Measurements from ENCODE around the gene MROH2A.

The MROH2A gene

GRCh38 chr2:233760043-233760442, 18.1 kb upstream of the MROH2A start, which contains the start of gene UGT1A1:
TSS of gene UGT1A1 (plus strand) at chr2:233760270. CDS start at chr2:233760288, 18 bp downstream.
- no peak within 1 kb of the TSS for H3K4me3 ChIP-seq
- no peaks in the 10 kb centered on the region for H3K9me3 ChIP-seq (ENCODE audit: low read depth, low read length)
- no peak for DNase-seq (ENCODE audit: low read depth, low spot score)
- no peaks in the 10 kb centered on the region for H3K36me3 ChIP-seq (ENCODE audit: insufficient read depth, low read length)
- no peak within 1 kb of the TSS for H3K27ac ChIP-seq
- TF ChIP-seq EZH2 (IDR thresholded peaks at IDR 0.05) (no peak), FOXP2 (optimal IDR thresholded peaks at IDR 0.05; ENCODE audit: control extremely low read depth, extremely low read length, insufficient read depth) (no peak), POLR2AphosphoS5 (IDR thresholded peaks at IDR 0.05; ENCODE audit: borderline replicate concordance, low read depth, low read length) (no peak)
- H3K9ac ChIP-seq (ENCODE audit: insufficient read length), result no peak within 1 kb of the TSS

- Histone ChIP-seq H3K4me3 (no peak overlapping the region), H3K9me3 (ENCODE audit: low read depth, low read length) (no peaks in the 10 kb centered on the region), H3K9ac (ENCODE audit: insufficient read length) (no peak overlapping the region), H3K27ac (no peak overlapping the region), H3K36me3 (ENCODE audit: insufficient read depth, low read length) (no peaks in the 10 kb centered on the region)
- TF ChIP-seq EZH2 (IDR thresholded peaks at IDR 0.05), result no peak
- no peak for DNase-seq (ENCODE audit: low read depth, low spot score)
Observed at GRCh38 chr2:233761040-233761769, 16.9 kb upstream of the MROH2A start.

DNA sequence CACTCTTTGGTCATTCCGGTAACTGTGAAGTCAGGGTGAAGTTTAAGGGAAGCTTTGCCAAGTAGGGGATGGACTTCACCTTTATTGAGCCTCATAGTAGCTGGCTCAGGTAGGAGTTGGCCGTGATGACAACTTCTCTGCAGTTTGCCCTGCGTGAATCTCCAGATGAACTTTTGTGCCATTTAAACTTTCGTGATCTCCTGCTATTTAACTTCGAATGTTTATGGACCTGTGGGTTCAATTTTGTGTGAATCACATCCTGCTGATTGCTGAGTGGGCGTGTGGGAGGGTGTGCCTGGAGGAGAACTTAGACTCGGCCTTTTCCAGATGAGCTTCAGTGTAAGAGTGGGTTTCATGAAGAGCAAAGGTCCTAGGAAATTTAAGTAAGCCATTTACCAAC, 13.9 kb upstream of the MROH2A start:
- Histone ChIP-seq H3K9me3 (ENCODE audit: low read depth, low read length) (no peaks in the 10 kb centered on the region), H3K36me3 (ENCODE audit: insufficient read depth, low read length) (no peaks in the 10 kb centered on the region), H3K9ac (ENCODE audit: insufficient read length) (no peak overlapping the region), H3K4me3 (no peak overlapping the region), H3K27ac (no peak overlapping the region)
- TF ChIP-seq EZH2 (IDR thresholded peaks at IDR 0.05), result no peak
- TF ChIP-seq FOXP2 (optimal IDR thresholded peaks at IDR 0.05; ENCODE audit: control extremely low read depth, extremely low read length, insufficient read depth), result no peak
- TF ChIP-seq POLR2AphosphoS5 (IDR thresholded peaks at IDR 0.05; ENCODE audit: borderline replicate concordance, low read depth, low read length), result no peak
- no peak for DNase-seq (ENCODE audit: low read depth, low spot score)

GRCh38 chr2:233764761-233765160, 13.4 kb upstream of the MROH2A start:
- TF ChIP-seq EZH2 (IDR thresholded peaks at IDR 0.05) (no peak), POLR2AphosphoS5 (IDR thresholded peaks at IDR 0.05; ENCODE audit: borderline replicate concordance, low read depth, low read length) (no peak), FOXP2 (optimal IDR thresholded peaks at IDR 0.05; ENCODE audit: control extremely low read depth, extremely low read length, insufficient read depth) (no peak)
- DNase-seq (ENCODE audit: low read depth, low spot score), result no peak
- no peak overlapping the region for H3K4me3 ChIP-seq
- no peak overlapping the region for H3K9ac ChIP-seq (ENCODE audit: insufficient read length)
- H3K9me3 ChIP-seq (ENCODE audit: low read depth, low read length), result no peaks in the 10 kb centered on the region
- H3K36me3 ChIP-seq (ENCODE audit: insufficient read depth, low read length), result no peaks in the 10 kb centered on the region
- H3K27ac ChIP-seq, result no peak overlapping the region

GRCh38 chr2:233766416-233766815, 11.7 kb upstream of the MROH2A start:
- Histone ChIP-seq H3K27ac (no peak overlapping the region), H3K4me3 (no peak overlapping the region), H3K9me3 (ENCODE audit: low read depth, low read length) (no peaks in the 10 kb centered on the region), H3K36me3 (ENCODE audit: insufficient read depth, low read length) (no peaks in the 10 kb centered on the region), H3K9ac (ENCODE audit: insufficient read length) (no peak overlapping the region)
- no peak for DNase-seq (ENCODE audit: low read depth, low spot score)
- TF ChIP-seq FOXP2 (optimal IDR thresholded peaks at IDR 0.05; ENCODE audit: control extremely low read depth, extremely low read length, insufficient read depth) (no peak), POLR2AphosphoS5 (IDR thresholded peaks at IDR 0.05; ENCODE audit: borderline replicate concordance, low read depth, low read length) (no peak), EZH2 (IDR thresholded peaks at IDR 0.05) (no peak)

DNA sequence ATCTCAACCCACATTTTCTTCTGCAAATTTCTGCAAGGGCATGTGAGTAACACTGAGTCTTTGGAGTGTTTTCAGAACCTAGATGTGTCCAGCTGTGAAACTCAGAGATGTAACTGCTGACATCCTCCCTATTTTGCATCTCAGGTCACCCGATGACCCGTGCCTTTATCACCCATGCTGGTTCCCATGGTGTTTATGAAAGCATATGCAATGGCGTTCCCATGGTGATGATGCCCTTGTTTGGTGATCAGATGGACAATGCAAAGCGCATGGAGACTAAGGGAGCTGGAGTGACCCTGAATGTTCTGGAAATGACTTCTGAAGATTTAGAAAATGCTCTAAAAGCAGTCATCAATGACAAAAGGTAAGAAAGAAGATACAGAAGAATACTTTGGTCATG, 10.1 kb upstream of the MROH2A start:
- H3K4me3 ChIP-seq, result no peak overlapping the region
- TF ChIP-seq FOXP2 (optimal IDR thresholded peaks at IDR 0.05; ENCODE audit: control extremely low read depth, extremely low read length, insufficient read depth), result no peak
- no peak for TF ChIP-seq POLR2AphosphoS5 (IDR thresholded peaks at IDR 0.05; ENCODE audit: borderline replicate concordance, low read depth, low read length)
- TF ChIP-seq EZH2 (IDR thresholded peaks at IDR 0.05), result no peak
- no peaks in the 10 kb centered on the region for H3K9me3 ChIP-seq (ENCODE audit: low read depth, low read length)
- H3K27ac ChIP-seq, result no peak overlapping the region
- DNase-seq (ENCODE audit: low read depth, low spot score), result no peak
- H3K9ac ChIP-seq (ENCODE audit: insufficient read length), result no peak overlapping the region
- H3K36me3 ChIP-seq (ENCODE audit: insufficient read depth, low read length), result no peaks in the 10 kb centered on the region

DNA sequence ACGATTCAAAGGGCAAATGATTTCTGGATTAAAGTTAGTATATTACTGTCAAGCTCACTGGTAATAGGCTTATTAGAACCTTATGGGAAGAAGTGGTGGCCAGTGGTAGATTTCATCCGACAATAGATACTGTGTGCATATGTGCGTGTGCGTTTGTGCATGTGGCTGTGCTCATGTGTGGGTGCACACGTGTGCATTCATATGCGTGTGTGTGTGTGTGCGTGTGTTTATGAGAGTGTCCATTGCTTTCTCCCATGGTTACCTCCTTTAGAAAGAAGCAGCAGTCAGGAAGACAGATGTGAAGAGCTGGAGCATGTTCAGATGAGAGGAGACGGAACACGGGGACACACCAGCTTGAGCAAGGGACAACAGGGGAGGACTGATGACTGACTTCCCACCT, 8.9 kb upstream of the MROH2A start:
- no peak for DNase-seq (ENCODE audit: low read depth, low spot score)
- H3K36me3 ChIP-seq (ENCODE audit: insufficient read depth, low read length), result no peaks in the 10 kb centered on the region
- H3K9me3 ChIP-seq (ENCODE audit: low read depth, low read length), result no peaks in the 10 kb centered on the region
- H3K27ac ChIP-seq, result no peak overlapping the region
- no peak overlapping the region for H3K9ac ChIP-seq (ENCODE audit: insufficient read length)
- TF ChIP-seq FOXP2 (optimal IDR thresholded peaks at IDR 0.05; ENCODE audit: control extremely low read depth, extremely low read length, insufficient read depth) (no peak), EZH2 (IDR thresholded peaks at IDR 0.05) (no peak)
- no peak overlapping the region for H3K4me3 ChIP-seq

- Histone ChIP-seq H3K9ac (ENCODE audit: insufficient read length) (no peak overlapping the region), H3K4me3 (no peak overlapping the region), H3K27ac (no peak overlapping the region), H3K36me3 (ENCODE audit: insufficient read depth, low read length) (no peaks in the 10 kb centered on the region), H3K9me3 (ENCODE audit: low read depth, low read length) (no peaks in the 10 kb centered on the region)
- TF ChIP-seq FOXP2 (optimal IDR thresholded peaks at IDR 0.05; ENCODE audit: control extremely low read depth, extremely low read length, insufficient read depth) (no peak), EZH2 (IDR thresholded peaks at IDR 0.05) (no peak), POLR2AphosphoS5 (IDR thresholded peaks at IDR 0.05; ENCODE audit: borderline replicate concordance, low read depth, low read length) (no peak)
- DNase-seq (ENCODE audit: low read depth, low spot score), result no peak
Observed at GRCh38 chr2:233772153-233772552, 6.0 kb upstream of the MROH2A start.

DNA sequence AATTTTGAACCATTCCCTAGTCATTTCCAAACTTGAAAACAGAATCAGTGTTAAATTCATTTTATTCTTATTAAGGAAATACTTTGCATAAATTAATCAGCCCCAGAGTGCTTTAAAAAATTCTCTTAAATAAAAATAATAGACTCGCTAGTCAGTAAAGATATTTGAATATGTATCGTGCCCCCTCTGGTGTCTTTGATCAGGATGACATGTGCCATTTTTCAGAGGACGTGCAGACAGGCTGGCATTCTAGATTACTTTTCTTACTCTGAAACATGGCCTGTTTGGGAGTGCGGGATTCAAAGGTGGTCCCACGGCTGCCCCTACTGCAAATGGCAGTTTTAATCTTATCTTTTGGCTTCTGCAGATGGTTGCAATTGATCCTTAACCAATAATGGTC, 5.5 kb upstream of the MROH2A start:
- no peak overlapping the region for H3K9ac ChIP-seq (ENCODE audit: insufficient read length)
- no peak for DNase-seq (ENCODE audit: low read depth, low spot score)
- no peak overlapping the region for H3K4me3 ChIP-seq
- no peaks in the 10 kb centered on the region for H3K9me3 ChIP-seq (ENCODE audit: low read depth, low read length)
- no peak overlapping the region for H3K27ac ChIP-seq
- TF ChIP-seq EZH2 (IDR thresholded peaks at IDR 0.05), result no peak
- TF ChIP-seq FOXP2 (optimal IDR thresholded peaks at IDR 0.05; ENCODE audit: control extremely low read depth, extremely low read length, insufficient read depth), result no peak
- no peak for TF ChIP-seq POLR2AphosphoS5 (IDR thresholded peaks at IDR 0.05; ENCODE audit: borderline replicate concordance, low read depth, low read length)
- no peaks in the 10 kb centered on the region for H3K36me3 ChIP-seq (ENCODE audit: insufficient read depth, low read length)

Data from SK-N-MC (cell line).